Endodermal cell (in vitro differentiated cells): Measurements from ENCODE around the gene ATP13A3. TPM values are rescaled to one million over a fixed set of nuclear protein-coding genes. Genes with fewer than 3 reads are reported as not detected.
"Not testable (repeated sequence)": the region's sequence is repeated elsewhere in the genome, so short reads cannot be mapped to it uniquely, and the experiment has no call there.

Experiments used
- DNase-seq: peaks from one replicate; pipeline ENCODE4 v3.0.0-alpha.2; 2017
- H3K27ac ChIP-seq: 2 replicates; pipeline ENCODE4 v1.5.1; 2013; ENCODE audit warnings: mild to moderate bottlenecking, low read depth, low read length, moderate library complexity
- H3K27me3 ChIP-seq: 2 replicates; pipeline ENCODE4 v1.6.1; 2013; ENCODE audit warnings: mild to moderate bottlenecking, low read length, moderate library complexity; ENCODE audit not compliant: insufficient read depth, control insufficient read depth, poor library complexity, severe bottlenecking
- H3K36me3 ChIP-seq: 2 replicates; pipeline ENCODE4 v1.7.0; 2013; ENCODE audit warnings: mild to moderate bottlenecking, low read length, moderate library complexity; ENCODE audit not compliant: control insufficient read depth, insufficient read depth
- H3K4me1 ChIP-seq: one replicate; pipeline ENCODE4 v1.7.0; 2013; ENCODE audit warnings: low read length; ENCODE audit not compliant: control insufficient read depth, insufficient read depth
- H3K4me3 ChIP-seq: 2 replicates; pipeline ENCODE4 v1.5.1; 2013; ENCODE audit warnings: mild to moderate bottlenecking, low read length, moderate library complexity
- H3K9ac ChIP-seq: 2 replicates; pipeline ENCODE4 v1.6.1; 2013; ENCODE audit warnings: mild to moderate bottlenecking, low read length, moderate library complexity; ENCODE audit not compliant: poor library complexity, severe bottlenecking; ENCODE audit errors: extremely low read depth
- H3K9me3 ChIP-seq: 2 replicates; pipeline ENCODE4 v1.6.1; 2013; ENCODE audit warnings: mild to moderate bottlenecking, low read length, moderate library complexity; ENCODE audit not compliant: control insufficient read depth
- H3K27ac Mint-ChIP-seq: 2 replicates; pipeline ENCODE4 v1.8.0; 2020; ENCODE audit warnings: mixed read lengths
- H3K27me3 Mint-ChIP-seq: 2 replicates; pipeline ENCODE4 v1.8.0; 2021; ENCODE audit warnings: mild to moderate bottlenecking, mixed read lengths; ENCODE audit not compliant: insufficient read depth
- H3K36me3 Mint-ChIP-seq: 2 replicates; pipeline ENCODE4 v1.8.0; 2020; ENCODE audit warnings: low read depth, mixed read lengths
- H3K4me1 Mint-ChIP-seq: 2 replicates; pipeline ENCODE4 v1.8.0; 2020; ENCODE audit warnings: mixed read lengths
- H3K4me3 Mint-ChIP-seq: 2 replicates; pipeline ENCODE4 v1.8.0; 2020; ENCODE audit warnings: mild to moderate bottlenecking, moderate library complexity, mixed read lengths
- H3K9me3 Mint-ChIP-seq: 2 replicates; pipeline ENCODE4 v1.8.0; 2020; ENCODE audit warnings: mild to moderate bottlenecking, mixed read lengths
- CTCF ChIP-seq: fragments of 200-600 bp; sonication (generic); conservative IDR thresholded peaks from 2 replicates; pipeline ENCODE4 v1.5.0; 2021; ENCODE audit warnings: antibody characterized with exemption, mild to moderate bottlenecking
- WGBS, 2 experiments: methylation state at CpG; one replicate each; pipeline versions ENCODE4 v1.1.5 to v1.1.7; 2013; ENCODE audit warnings: missing lambda C conversion rate in 2 of 2, mixed read lengths in 1 of 2; ENCODE audit not compliant: insufficient coverage in 1 of 2, insufficient read length in 1 of 2; 5-methylcytosine and 5-hydroxymethylcytosine counted together
- total RNA-seq, 2 donors: library from RNA; stranded (reverse); fragmentation: NEBNext Ultra II Directional in 1 of 2; extraction: Animal tissue kit (Norgen Biotek cat#: 25700) in 1 of 2; gene quantifications; 2 replicates in 1 of 2; 3 replicates in 1 of 2; pipeline ENCODE4 v1.2.1, GENCODE V29; 2021

ATP13A3 gene
- total RNA-seq, 2 donors from 2014 or later = 99.7 to 125 TPM

- DNase-seq = no peak
- H3K9me3 ChIP-seq = no peaks in the 10 kb centered on the region
- H3K36me3 Mint-ChIP-seq = peaks cover 15% of the 10 kb centered on the region
- peak overlapping the region; percentile 85 for H3K4me3 Mint-ChIP-seq
- peaks cover 9% of the 10 kb centered on the region for H3K4me1 ChIP-seq
- H3K9me3 Mint-ChIP-seq = no peaks in the 10 kb centered on the region
- no peak overlapping the region for H3K9ac ChIP-seq
- no peak for TF ChIP-seq CTCF
- H3K4me1 Mint-ChIP-seq = peaks cover 48% of the 10 kb centered on the region
- H3K36me3 ChIP-seq = peaks cover 9% of the 10 kb centered on the region
- 94 to 96% methylated on average over 12 of the region's 12 CpGs for WGBS, 2 experiments
- peak overlapping the region; percentile 94 for H3K4me3 ChIP-seq
- no peaks in the 10 kb centered on the region for H3K27me3 ChIP-seq
- no peak overlapping the region for H3K27ac Mint-ChIP-seq
- H3K27ac ChIP-seq = no peak overlapping the region
- H3K27me3 Mint-ChIP-seq = no peaks in the 10 kb centered on the region
Observed at GRCh38 chr3:194484614-194485013, 2.2 kb downstream of the ATP13A3 start.

- Mint-ChIP-seq H3K27me3 (no peaks in the 10 kb centered on the region), H3K4me3 (no peak overlapping the region), H3K27ac (no peak overlapping the region), H3K4me1 (peaks cover 46% of the 10 kb centered on the region), H3K9me3 (no peaks in the 10 kb centered on the region), H3K36me3 (peaks cover 16% of the 10 kb centered on the region)
- H3K4me1 ChIP-seq = peaks cover 9% of the 10 kb centered on the region
- no peak overlapping the region for H3K4me3 ChIP-seq
- no peak overlapping the region for H3K9ac ChIP-seq
- peaks cover 11% of the 10 kb centered on the region for H3K36me3 ChIP-seq
- 100% methylated on average over 1 of the region's 1 CpG; no CpG with 5 or more reads in 1 of the 2 experiments for WGBS, 2 experiments
- TF ChIP-seq CTCF = no peak
- no peak for DNase-seq
- H3K9me3 ChIP-seq = no peaks in the 10 kb centered on the region
- H3K27me3 ChIP-seq = no peaks in the 10 kb centered on the region
- H3K27ac ChIP-seq = no peak overlapping the region
Observed at GRCh38 chr3:194483850-194484249, 3.0 kb downstream of the ATP13A3 start.

- not testable (repeated sequence) for H3K27ac Mint-ChIP-seq
Observed at GRCh38 chr3:194482830-194483229, 4.0 kb downstream of the ATP13A3 start.

GRCh38 chr3:194482196-194482593 lies 4.6 kb downstream of the ATP13A3 start:
- H3K27ac ChIP-seq = no peak overlapping the region
- H3K27ac Mint-ChIP-seq = no peak overlapping the region

More at GRCh38 chr3:194482830-194483229, 4.0 kb downstream of the ATP13A3 start:
- peaks cover 18% of the 10 kb centered on the region for H3K36me3 Mint-ChIP-seq
- peaks cover 22% of the 10 kb centered on the region for H3K36me3 ChIP-seq
- peaks cover 36% of the 10 kb centered on the region for H3K4me1 Mint-ChIP-seq
- WGBS, 2 experiments = 97% methylated on average over 8 to 13 of the region's 13 CpGs
- H3K4me3 Mint-ChIP-seq, H3K9ac ChIP-seq, H3K9me3 ChIP-seq, DNase-seq, H3K27ac ChIP-seq, H3K27me3 Mint-ChIP-seq, H3K9me3 Mint-ChIP-seq, H3K4me1 ChIP-seq, H3K4me3 ChIP-seq, H3K27me3 ChIP-seq: not testable (repeated sequence)

More at GRCh38 chr3:194482196-194482593, 4.6 kb downstream of the ATP13A3 start:
- no peaks in the 10 kb centered on the region for H3K27me3 ChIP-seq
- Mint-ChIP-seq H3K36me3 (peaks cover 18% of the 10 kb centered on the region), H3K9me3 (no peaks in the 10 kb centered on the region), H3K27me3 (no peaks in the 10 kb centered on the region), H3K4me3 (no peak overlapping the region), H3K4me1 (peaks cover 36% of the 10 kb centered on the region)
- peaks cover 9% of the 10 kb centered on the region for H3K4me1 ChIP-seq
- 78 to 80% methylated on average over 1 of the region's 1 CpG for WGBS, 2 experiments
- H3K4me3 ChIP-seq = peak overlapping the region; percentile 12
- H3K9me3 ChIP-seq = no peaks in the 10 kb centered on the region
- peaks cover 24% of the 10 kb centered on the region for H3K36me3 ChIP-seq
- DNase-seq = no peak
- no peak overlapping the region for H3K9ac ChIP-seq
- no peak for TF ChIP-seq CTCF
